ENCODE measurements around the gene HLX.
A peak's percentile ranks its signal among the peaks of the same experiment; 100 is the strongest.

Gene HLX

DNA sequence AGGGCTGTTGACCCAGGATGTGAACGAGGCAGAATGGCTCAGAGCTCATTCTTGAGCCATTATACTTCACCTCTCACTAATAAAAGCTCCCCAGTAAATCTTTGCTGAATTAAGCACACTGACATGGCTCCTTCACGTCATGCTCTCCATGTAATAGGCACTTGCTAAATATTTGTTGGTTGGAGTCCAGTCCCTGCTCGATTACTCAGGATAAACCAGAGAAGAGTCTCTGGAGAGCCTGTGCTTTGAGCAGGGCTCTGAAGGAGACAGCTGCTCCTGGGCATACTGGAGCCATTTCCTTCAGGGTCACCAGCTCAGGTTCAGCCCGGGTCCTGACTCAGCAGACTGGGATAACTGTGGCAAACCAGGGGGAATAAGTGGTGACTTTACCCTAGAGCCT is 46.9 kb downstream of the HLX start:
- peak; percentile 54 for DNase-seq

DNA sequence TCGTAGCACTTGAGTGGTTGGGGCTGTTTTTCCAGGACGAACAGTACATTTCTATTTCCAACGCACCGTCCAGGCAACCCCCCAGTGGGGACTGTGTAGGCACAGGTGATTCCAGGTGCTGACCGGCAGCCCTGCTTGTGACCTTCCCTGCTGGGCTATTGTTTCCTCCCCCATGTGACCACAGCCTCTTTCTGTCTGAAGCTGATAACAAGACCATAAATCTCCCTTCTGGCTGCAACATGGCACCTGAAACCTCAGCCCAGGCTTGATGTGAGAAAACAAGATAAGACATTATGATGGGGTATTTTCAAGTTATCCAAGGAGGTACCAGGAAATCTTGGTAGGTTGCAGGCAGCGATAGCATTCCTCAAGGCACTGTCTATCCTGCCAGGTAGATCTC is 48.2 kb downstream of the HLX start:
- peak; percentile 67 for DNase-seq

GRCh38 chr1:220928320-220928719 is 49.1 kb downstream of the HLX start:
- DNase-seq: no peak

GRCh38 chr1:220928725-220929300 is 49.6 kb downstream of the HLX start:
- DNase-seq: no peak

GRCh38 chr1:220929304-220929703 is 50.1 kb downstream of the HLX start:
- no peak for DNase-seq

Measured in NCI-H510A treated with DMSO at 0.1 percent for 48 hours (cell line).